Panc1 (cell line): ENCODE measurements around the gene IL2RA.

ENCODE experiments used
- POLR2AphosphoS5 ChIP-seq: IDR thresholded peaks from 2 replicates; pipeline ENCODE4 v1.6.1; 2012; ENCODE audit warnings: mild to moderate bottlenecking, low read depth, low read length, moderate library complexity
- TCF7L2 ChIP-seq: IDR thresholded peaks from 2 replicates; pipeline ENCODE4 v1.6.1; 2011; ENCODE audit warnings: mild to moderate bottlenecking, low read depth, low read length, inconsistent platforms
- TF ChIP-seq, protein P1 (sequence below): fragments of 450-650 bp; IDR thresholded peaks from 2 replicates; pipeline ENCODE4 v1.5.1; 2017; ENCODE audit warnings: mild to moderate bottlenecking
- TF ChIP-seq, protein P2 (sequence below), 2 experiments: IDR thresholded peaks; 2 replicates each; pipeline ENCODE4 v1.6.1; 2011 to 2012; ENCODE audit warnings: low read depth in 2 of 2, control low read depth in 1 of 2, low read length in 1 of 2, mild to moderate bottlenecking in 1 of 2, moderate library complexity in 1 of 2; ENCODE audit not compliant: insufficient read depth in 1 of 2

DNA sequence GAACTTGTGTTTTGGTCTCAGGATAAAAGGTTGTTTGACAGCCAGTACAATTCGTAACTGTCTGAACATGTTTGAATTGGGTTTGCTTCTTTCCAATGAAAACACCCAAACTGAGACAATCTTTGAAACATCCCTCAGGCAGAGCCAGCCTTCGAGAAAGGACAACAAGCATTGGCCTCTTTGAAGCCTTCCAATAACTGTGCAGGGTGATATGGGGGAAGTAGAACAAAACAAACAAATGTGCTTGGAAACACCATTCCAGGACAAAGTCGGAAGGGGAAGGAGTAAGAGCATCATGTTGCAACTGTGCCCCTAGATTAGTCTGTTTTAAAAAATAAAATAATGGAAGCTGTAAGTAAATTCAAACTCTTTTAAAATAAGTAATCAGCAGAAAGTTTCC, 39.5 kb downstream of the IL2RA start:
- TF ChIP-seq, protein P1, sequence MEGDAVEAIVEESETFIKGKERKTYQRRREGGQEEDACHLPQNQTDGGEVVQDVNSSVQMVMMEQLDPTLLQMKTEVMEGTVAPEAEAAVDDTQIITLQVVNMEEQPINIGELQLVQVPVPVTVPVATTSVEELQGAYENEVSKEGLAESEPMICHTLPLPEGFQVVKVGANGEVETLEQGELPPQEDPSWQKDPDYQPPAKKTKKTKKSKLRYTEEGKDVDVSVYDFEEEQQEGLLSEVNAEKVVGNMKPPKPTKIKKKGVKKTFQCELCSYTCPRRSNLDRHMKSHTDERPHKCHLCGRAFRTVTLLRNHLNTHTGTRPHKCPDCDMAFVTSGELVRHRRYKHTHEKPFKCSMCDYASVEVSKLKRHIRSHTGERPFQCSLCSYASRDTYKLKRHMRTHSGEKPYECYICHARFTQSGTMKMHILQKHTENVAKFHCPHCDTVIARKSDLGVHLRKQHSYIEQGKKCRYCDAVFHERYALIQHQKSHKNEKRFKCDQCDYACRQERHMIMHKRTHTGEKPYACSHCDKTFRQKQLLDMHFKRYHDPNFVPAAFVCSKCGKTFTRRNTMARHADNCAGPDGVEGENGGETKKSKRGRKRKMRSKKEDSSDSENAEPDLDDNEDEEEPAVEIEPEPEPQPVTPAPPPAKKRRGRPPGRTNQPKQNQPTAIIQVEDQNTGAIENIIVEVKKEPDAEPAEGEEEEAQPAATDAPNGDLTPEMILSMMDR, result no peak
- no peak for TF ChIP-seq POLR2AphosphoS5
- TF ChIP-seq TCF7L2, result no peak
- TF ChIP-seq, protein P2, sequence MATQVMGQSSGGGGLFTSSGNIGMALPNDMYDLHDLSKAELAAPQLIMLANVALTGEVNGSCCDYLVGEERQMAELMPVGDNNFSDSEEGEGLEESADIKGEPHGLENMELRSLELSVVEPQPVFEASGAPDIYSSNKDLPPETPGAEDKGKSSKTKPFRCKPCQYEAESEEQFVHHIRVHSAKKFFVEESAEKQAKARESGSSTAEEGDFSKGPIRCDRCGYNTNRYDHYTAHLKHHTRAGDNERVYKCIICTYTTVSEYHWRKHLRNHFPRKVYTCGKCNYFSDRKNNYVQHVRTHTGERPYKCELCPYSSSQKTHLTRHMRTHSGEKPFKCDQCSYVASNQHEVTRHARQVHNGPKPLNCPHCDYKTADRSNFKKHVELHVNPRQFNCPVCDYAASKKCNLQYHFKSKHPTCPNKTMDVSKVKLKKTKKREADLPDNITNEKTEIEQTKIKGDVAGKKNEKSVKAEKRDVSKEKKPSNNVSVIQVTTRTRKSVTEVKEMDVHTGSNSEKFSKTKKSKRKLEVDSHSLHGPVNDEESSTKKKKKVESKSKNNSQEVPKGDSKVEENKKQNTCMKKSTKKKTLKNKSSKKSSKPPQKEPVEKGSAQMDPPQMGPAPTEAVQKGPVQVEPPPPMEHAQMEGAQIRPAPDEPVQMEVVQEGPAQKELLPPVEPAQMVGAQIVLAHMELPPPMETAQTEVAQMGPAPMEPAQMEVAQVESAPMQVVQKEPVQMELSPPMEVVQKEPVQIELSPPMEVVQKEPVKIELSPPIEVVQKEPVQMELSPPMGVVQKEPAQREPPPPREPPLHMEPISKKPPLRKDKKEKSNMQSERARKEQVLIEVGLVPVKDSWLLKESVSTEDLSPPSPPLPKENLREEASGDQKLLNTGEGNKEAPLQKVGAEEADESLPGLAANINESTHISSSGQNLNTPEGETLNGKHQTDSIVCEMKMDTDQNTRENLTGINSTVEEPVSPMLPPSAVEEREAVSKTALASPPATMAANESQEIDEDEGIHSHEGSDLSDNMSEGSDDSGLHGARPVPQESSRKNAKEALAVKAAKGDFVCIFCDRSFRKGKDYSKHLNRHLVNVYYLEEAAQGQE (IDR thresholded peaks at IDR 0.05; ENCODE audit: insufficient read depth in 1 of 2, low read depth in 2 of 2, low read length in 1 of 2), result no peak
